Measurements from ENCODE around the gene SOX8.

Gene SOX8

DNA sequence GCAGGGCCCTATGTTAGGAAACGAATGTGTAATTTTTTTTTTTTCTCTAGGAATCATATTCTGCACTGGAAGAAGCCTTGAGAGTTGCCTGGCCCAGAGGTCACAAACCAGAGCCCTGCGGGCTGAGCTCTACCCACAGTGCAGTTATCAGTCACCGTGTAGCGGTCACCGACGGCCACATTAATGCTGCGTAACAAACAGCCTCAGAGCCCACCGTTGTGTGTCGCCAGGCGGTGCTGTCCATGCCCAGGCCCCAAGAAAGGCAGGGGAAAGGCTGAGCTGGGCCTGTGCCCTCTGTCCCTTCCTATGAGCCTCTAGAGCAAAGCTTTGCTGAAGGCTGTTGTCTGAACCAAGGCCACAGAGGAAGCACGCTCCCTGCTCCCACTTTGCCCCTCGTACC is 6.3 kb upstream of the SOX8 start:
- in situ Hi-C loops (cut with HindIII; ENCODE audit: low sequenced_read_pairs) = loop anchor here (5.0 to 10.0 kb wide), 3 partner anchors 63 to 260 kb away; partner anchors contain the start of gene METRN
- H3K4me3 ChIP-seq (ENCODE audit: low read depth, low read length) = no peak overlapping the region
- TF ChIP-seq, protein P1, sequence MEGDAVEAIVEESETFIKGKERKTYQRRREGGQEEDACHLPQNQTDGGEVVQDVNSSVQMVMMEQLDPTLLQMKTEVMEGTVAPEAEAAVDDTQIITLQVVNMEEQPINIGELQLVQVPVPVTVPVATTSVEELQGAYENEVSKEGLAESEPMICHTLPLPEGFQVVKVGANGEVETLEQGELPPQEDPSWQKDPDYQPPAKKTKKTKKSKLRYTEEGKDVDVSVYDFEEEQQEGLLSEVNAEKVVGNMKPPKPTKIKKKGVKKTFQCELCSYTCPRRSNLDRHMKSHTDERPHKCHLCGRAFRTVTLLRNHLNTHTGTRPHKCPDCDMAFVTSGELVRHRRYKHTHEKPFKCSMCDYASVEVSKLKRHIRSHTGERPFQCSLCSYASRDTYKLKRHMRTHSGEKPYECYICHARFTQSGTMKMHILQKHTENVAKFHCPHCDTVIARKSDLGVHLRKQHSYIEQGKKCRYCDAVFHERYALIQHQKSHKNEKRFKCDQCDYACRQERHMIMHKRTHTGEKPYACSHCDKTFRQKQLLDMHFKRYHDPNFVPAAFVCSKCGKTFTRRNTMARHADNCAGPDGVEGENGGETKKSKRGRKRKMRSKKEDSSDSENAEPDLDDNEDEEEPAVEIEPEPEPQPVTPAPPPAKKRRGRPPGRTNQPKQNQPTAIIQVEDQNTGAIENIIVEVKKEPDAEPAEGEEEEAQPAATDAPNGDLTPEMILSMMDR (IDR thresholded peaks at IDR 0.05; ENCODE audit: low read depth, low read length, missing control alignments) = no peak
- no peak for DNase-seq (ENCODE audit: low read depth)

DNA sequence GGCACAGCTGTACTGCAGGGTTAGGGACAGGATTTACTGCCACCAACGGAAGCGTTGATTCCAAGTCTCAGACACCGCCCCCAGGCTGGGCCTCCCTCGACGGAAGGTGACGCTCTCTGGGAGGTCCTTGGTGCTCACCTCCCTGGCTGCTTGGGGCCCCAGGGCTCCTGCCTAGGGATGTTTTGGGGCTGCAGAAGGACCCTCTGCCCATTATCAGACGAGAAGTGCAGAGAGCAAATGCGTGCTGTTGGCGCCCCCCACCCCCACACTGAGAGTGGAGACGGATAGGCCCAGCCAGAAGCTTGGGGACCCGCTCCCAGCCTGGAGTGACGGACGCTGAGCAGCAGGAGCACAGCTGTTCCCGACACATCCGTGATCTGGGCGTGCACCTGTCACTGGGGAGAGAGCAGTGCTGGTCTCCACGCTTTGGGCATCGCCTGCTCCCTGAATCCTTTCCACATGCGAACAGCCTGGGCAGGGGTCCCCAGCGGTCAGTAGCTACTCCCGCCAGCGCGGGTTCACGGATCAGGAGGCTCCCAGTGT is 5.1 kb upstream of the SOX8 start:
- in situ Hi-C loops (cut with HindIII; ENCODE audit: low sequenced_read_pairs) = loop anchor here (5.0 to 10.0 kb wide), 3 partner anchors 64 to 262 kb away; partner anchors contain the start of gene METRN
- TF ChIP-seq, protein P1 (IDR thresholded peaks at IDR 0.05; ENCODE audit: low read depth, low read length, missing control alignments) = no peak
- no peak overlapping the region for H3K4me3 ChIP-seq (ENCODE audit: low read depth, low read length)
- DNase-seq (ENCODE audit: low read depth) = no peak

DNA sequence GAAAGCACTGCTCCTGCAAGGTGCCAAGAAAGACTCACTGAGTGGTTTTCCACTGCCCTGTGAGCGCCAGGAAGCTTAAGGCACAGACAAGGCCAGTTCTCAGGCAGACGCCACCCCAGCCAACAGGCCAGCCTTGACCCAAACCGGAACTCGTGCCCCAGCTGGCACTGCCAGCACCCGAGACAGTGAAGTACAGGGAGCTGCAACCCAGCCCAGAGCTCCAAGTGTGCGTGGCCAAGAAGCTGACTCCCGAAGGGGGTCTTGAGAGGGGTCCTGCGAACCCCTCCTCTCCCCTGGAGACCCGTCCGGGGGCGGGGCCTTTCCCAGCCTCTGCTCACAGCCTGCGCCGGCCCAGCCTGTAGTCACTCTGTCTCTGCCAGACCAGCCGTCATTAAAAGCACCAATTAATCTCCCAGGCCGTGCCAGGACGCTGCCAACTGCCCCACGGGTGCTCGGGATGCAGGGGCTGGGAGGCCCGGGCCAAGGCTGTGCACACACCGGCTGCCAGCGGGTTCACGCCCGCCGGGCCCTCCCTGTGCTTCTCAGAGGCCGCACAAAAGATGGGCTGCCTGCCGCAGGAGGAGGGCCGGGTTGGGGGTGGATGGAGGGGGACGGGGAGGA is 4.4 kb upstream of the SOX8 start:
- in situ Hi-C loops (cut with HindIII; ENCODE audit: low sequenced_read_pairs) = loop anchor here (5.0 to 10.0 kb wide), 3 partner anchors 65 to 262 kb away; partner anchors contain the start of gene METRN
- H3K4me3 ChIP-seq (ENCODE audit: low read depth, low read length) = no peak overlapping the region
- TF ChIP-seq, protein P1 (IDR thresholded peaks at IDR 0.05; ENCODE audit: low read depth, low read length, missing control alignments) = no peak
- DNase-seq (ENCODE audit: low read depth) = no peak

DNA sequence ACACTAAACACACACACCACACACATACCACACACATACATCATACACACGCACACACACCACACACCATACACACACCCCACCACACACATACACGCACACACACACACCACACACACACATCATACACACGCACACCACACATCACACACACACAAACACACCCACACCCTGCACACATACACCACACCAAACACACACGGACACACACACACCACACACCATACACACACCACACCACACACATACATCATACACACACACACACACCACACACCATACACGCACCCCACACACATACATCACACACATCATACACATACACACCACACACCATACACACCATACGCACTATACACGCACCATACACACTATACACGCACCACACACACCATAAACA is 3.7 kb upstream of the SOX8 start:
- in situ Hi-C loops (cut with HindIII; ENCODE audit: low sequenced_read_pairs) = loop anchor here (5.0 to 10.0 kb wide), 3 partner anchors 66 to 263 kb away; partner anchors contain the start of gene METRN
- TF ChIP-seq, protein P1 (IDR thresholded peaks at IDR 0.05; ENCODE audit: low read depth, low read length, missing control alignments) = no peak
- DNase-seq (ENCODE audit: low read depth) = no peak
- H3K4me3 ChIP-seq (ENCODE audit: low read depth, low read length) = no peak overlapping the region

DNA sequence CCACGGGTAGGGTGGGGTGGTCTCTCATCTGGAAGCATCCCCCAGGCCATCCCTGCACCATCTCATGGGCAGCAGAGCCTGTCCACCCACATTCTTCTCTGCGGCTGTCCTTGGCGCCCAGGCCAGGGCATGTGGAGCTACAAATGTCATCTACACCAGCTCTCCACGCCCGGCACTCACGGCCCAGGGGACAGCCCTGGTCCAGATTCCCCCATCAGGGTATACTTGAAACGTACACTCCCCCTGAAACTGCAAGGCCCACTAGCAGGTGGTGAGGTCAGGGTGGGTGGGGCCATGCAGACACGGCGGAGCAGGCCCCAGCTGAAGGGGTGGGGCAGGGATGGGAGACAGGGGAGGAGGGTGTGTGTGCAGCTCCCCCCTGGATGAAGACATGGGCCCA is 3.2 kb upstream of the SOX8 start:
- in situ Hi-C loops (cut with HindIII; ENCODE audit: low sequenced_read_pairs) = loop anchor here (5.0 to 10.0 kb wide), 3 partner anchors 66 to 264 kb away; partner anchors contain the start of gene METRN
- no peak for DNase-seq (ENCODE audit: low read depth)
- TF ChIP-seq, protein P1 (IDR thresholded peaks at IDR 0.05; ENCODE audit: low read depth, low read length, missing control alignments) = no peak
- H3K4me3 ChIP-seq (ENCODE audit: low read depth, low read length) = no peak overlapping the region

DNA sequence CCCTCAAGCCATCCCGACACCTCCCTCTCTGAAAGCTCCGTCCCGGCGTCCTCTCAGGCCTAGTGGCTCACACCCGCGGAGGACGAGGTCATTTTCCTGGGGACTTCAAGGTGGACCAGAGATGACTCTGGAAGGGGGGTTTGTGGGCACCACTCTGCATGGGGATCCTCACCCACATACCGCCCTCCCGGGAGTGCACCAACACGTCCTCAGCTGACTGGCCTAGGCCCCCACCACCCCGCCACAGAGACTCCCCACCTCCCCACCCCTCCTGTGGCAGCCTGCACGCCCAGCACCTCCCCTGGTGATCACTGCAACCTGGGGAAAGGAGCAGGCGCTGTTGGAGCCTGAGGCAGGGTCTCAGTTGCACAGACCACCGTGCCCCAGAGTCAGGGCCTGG is 2.4 kb upstream of the SOX8 start:
- in situ Hi-C loops (cut with HindIII; ENCODE audit: low sequenced_read_pairs) = loop anchor here (5.0 to 10.0 kb wide), 3 partner anchors 67 to 264 kb away; partner anchors contain the start of gene METRN
- TF ChIP-seq, protein P1 (IDR thresholded peaks at IDR 0.05; ENCODE audit: low read depth, low read length, missing control alignments) = no peak
- H3K4me3 ChIP-seq (ENCODE audit: low read depth, low read length) = no peak overlapping the region
- no peak for DNase-seq (ENCODE audit: low read depth)
